Measurements from ENCODE around the gene SFXN3. TPM values are rescaled to one million over a fixed set of nuclear protein-coding genes. Genes with fewer than 3 reads are reported as not detected.

Gene SFXN3
- total and polyA plus RNA-seq, 2 of the 13 experiments (the other 11 are each of a cell fraction or from before 2014, with no cell fraction given) = 16.8 to 71.5 TPM

GRCh38 chr10:101041252-101041761 lies 10.3 kb downstream of the SFXN3 start (continued):
- TF ChIP-seq ZNF337 (CRISPR knock-in tag; IDR thresholded peaks at IDR 0.05; ENCODE audit: borderline replicate concordance, low read depth) = no peak
- no peak for TF ChIP-seq ZBTB40 (IDR thresholded peaks at IDR 0.05)
- TF ChIP-seq ZBTB40 (CRISPR knock-in tag; IDR thresholded peaks at IDR 0.05) = no peak
- TF ChIP-seq PRDM10 (CRISPR knock-in tag; IDR thresholded peaks at IDR 0.05; ENCODE audit: low read depth) = no peak
- no peak for TF ChIP-seq FOXO1 (CRISPR knock-in tag; IDR thresholded peaks at IDR 0.05)
- TF ChIP-seq ZNF446 (CRISPR knock-in tag; IDR thresholded peaks at IDR 0.05) = no peak
- TF ChIP-seq ZBTB14 (CRISPR knock-in tag; IDR thresholded peaks at IDR 0.05) = no peak
- no peak for TF ChIP-seq CREB3 (CRISPR knock-in tag; IDR thresholded peaks at IDR 0.05)
- no peak for TF ChIP-seq SOX5 (CRISPR knock-in tag; IDR thresholded peaks at IDR 0.05; ENCODE audit: borderline replicate concordance)
- no peak for TF ChIP-seq FOSL1 (CRISPR knock-in tag; IDR thresholded peaks at IDR 0.05; ENCODE audit: borderline replicate concordance)
- no peak for TF ChIP-seq MED13 (CRISPR knock-in tag; IDR thresholded peaks at IDR 0.05)
- TF ChIP-seq POLR2G (IDR thresholded peaks at IDR 0.05; ENCODE audit: low read depth, low read length) = no peak
- no peak for TF ChIP-seq ZNF326 (CRISPR knock-in tag; IDR thresholded peaks at IDR 0.05; ENCODE audit: borderline replicate concordance)
